Prostate gland (tissue), 2 donors: Measurements from ENCODE around the gene NCOA5.

Source experiments
- POLR2A ChIP-seq: fragments of 450-650 bp; IDR thresholded peaks from one replicate; pipeline ENCODE4 v1.6.1; 2016; ENCODE audit warnings: antibody characterized with exemption, mild to moderate bottlenecking
- POLR2AphosphoS5 ChIP-seq: sonication (generic); formaldehyde crosslinking; IDR thresholded peaks from one replicate; pipeline ENCODE4 v1.6.1; 2017; ENCODE audit warnings: antibody characterized with exemption
- TF ChIP-seq, protein P1 (sequence below), 4 experiments: fragments of 200-600 bp in 2 of 4; fragments of 450-650 bp in 2 of 4; sonication (generic) in 2 of 4; IDR thresholded peaks; 1 replicate in 3 of 4; 2 replicates in 1 of 4; pipeline ENCODE4 v1.5.1; 2016 to 2019; ENCODE audit warnings: antibody characterized with exemption in 4 of 4, mild to moderate bottlenecking in 2 of 4, moderate library complexity in 2 of 4

DNA sequence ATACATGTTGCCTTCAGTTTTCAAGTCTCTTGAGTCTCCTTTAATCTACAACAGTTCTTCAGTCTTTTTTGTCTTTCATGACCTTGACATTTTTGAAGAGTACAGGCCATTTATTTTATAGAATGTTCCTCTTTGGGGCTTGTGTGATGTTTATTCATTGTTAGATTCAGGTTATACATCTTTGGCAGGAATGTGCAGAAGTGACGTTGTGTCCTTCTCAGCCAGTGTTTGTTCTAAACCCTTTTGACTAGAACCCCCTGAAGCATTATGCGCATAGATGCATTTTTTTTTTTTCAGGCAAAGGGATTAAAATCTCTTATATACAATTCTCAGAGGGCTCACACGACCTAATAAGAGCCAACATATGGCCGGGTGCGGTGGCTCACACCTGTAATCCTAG, 11.2 kb upstream of the NCOA5 start:
- TF ChIP-seq POLR2AphosphoS5 (no peak), POLR2A (no peak)
- TF ChIP-seq, protein P1, sequence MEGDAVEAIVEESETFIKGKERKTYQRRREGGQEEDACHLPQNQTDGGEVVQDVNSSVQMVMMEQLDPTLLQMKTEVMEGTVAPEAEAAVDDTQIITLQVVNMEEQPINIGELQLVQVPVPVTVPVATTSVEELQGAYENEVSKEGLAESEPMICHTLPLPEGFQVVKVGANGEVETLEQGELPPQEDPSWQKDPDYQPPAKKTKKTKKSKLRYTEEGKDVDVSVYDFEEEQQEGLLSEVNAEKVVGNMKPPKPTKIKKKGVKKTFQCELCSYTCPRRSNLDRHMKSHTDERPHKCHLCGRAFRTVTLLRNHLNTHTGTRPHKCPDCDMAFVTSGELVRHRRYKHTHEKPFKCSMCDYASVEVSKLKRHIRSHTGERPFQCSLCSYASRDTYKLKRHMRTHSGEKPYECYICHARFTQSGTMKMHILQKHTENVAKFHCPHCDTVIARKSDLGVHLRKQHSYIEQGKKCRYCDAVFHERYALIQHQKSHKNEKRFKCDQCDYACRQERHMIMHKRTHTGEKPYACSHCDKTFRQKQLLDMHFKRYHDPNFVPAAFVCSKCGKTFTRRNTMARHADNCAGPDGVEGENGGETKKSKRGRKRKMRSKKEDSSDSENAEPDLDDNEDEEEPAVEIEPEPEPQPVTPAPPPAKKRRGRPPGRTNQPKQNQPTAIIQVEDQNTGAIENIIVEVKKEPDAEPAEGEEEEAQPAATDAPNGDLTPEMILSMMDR (IDR thresholded peaks at IDR 0.05) = no peak
